Measurements from ENCODE around the gene MYO1D. TPM values are rescaled to one million over a fixed set of nuclear protein-coding genes. Genes with fewer than 3 reads are reported as not detected.
"Not testable (repeated sequence)": the region's sequence is repeated elsewhere in the genome, so short reads cannot be mapped to it uniquely, and the experiment has no call there.

MYO1D gene
- total RNA-seq, 2 donors from 2014 or later: 21.4 to 48.3 TPM

DNA sequence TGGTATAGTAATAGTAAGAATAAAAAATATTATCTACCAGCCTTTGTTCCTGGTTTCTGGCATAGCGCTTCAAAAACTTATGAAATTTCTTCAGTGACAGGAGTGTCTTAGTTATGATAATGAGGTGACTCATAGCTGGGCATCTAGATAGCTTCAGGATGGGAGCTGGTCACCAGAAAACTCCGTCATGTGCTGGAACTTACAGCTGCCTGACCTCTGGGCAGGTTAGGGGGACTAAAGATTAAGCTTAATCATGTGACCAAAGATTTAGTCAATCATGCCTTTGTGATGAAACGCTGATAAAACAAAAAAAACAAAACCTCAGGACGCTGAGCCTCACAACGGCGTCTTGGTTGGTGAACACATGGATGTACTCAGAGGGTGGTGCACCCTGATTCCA lies 154.2 kb downstream of the MYO1D start:
- ATAC-seq (no peak), DNase-seq (no peak)
- Histone ChIP-seq H3K4me3 (no peak overlapping the region), H3K4me1 (no peaks in the 10 kb centered on the region), H3K9me3 (no peaks in the 10 kb centered on the region), H3K27ac (no peak overlapping the region), H3K27me3 (no peaks in the 10 kb centered on the region), H3K36me3 (replicated peaks in 1 of 2; ENCODE audit: insufficient read depth in 1 of 2, low read depth in 2 of 2) (no peaks in the 10 kb centered on the region)
- intact Hi-C loops (cut with DNase I): no loop called here
- no peak for TF ChIP-seq POLR2A (IDR thresholded peaks at IDR 0.05)
- TF ChIP-seq, protein P1, sequence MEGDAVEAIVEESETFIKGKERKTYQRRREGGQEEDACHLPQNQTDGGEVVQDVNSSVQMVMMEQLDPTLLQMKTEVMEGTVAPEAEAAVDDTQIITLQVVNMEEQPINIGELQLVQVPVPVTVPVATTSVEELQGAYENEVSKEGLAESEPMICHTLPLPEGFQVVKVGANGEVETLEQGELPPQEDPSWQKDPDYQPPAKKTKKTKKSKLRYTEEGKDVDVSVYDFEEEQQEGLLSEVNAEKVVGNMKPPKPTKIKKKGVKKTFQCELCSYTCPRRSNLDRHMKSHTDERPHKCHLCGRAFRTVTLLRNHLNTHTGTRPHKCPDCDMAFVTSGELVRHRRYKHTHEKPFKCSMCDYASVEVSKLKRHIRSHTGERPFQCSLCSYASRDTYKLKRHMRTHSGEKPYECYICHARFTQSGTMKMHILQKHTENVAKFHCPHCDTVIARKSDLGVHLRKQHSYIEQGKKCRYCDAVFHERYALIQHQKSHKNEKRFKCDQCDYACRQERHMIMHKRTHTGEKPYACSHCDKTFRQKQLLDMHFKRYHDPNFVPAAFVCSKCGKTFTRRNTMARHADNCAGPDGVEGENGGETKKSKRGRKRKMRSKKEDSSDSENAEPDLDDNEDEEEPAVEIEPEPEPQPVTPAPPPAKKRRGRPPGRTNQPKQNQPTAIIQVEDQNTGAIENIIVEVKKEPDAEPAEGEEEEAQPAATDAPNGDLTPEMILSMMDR (IDR thresholded peaks at IDR 0.05): no peak
- 96 to 97% methylated on average over 6 of the region's 6 CpGs for WGBS, 2 donors

GRCh38 chr17:32720671-32721070 lies 156.3 kb downstream of the MYO1D start:
- WGBS, 2 donors: 90 to 92% methylated on average over 5 of the region's 5 CpGs
- DNase-seq (no peak), ATAC-seq (no peak)
- H3K4me1 ChIP-seq: no peaks in the 10 kb centered on the region
- intact Hi-C loops (cut with DNase I): no loop called here
- H3K4me3 ChIP-seq: no peak overlapping the region
- no peaks in the 10 kb centered on the region for H3K9me3 ChIP-seq
- H3K27me3 ChIP-seq: no peaks in the 10 kb centered on the region
- no peak overlapping the region for H3K27ac ChIP-seq
- TF ChIP-seq, protein P1 (IDR thresholded peaks at IDR 0.05): no peak
- no peak for TF ChIP-seq POLR2A (IDR thresholded peaks at IDR 0.05)
- no peaks in the 10 kb centered on the region for H3K36me3 ChIP-seq (replicated peaks in 1 of 2; ENCODE audit: insufficient read depth in 1 of 2, low read depth in 2 of 2)

DNA sequence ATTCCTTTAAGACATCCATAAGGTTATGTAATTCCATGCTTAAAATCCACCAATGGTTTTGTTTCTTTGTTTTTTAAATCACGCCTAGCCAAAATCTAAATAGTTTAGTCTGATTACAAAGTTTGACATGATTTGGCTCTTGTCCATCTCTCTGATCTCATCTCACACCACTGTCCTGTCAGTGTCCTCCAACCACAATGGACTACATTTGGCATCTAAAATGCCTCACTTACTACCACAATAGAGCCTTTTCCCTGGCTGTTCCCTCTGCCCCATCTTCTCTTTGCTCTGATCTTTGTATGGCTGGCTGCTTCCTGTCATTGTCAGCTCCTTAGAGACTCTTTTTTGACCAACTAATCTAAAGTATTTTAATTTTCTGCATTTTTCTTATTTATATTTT lies 157.2 kb downstream of the MYO1D start:
- 95 to 100% methylated on average over 1 of the region's 1 CpG for WGBS, 2 donors
- intact Hi-C loops (cut with DNase I): no loop called here
- no peak for TF ChIP-seq POLR2A (IDR thresholded peaks at IDR 0.05)
- TF ChIP-seq, protein P1 (IDR thresholded peaks at IDR 0.05): no peak
- DNase-seq: no peak
- no peak for ATAC-seq
- Histone ChIP-seq H3K4me3 (no peak overlapping the region), H3K36me3 (replicated peaks in 1 of 2; ENCODE audit: insufficient read depth in 1 of 2, low read depth in 2 of 2) (no peaks in the 10 kb centered on the region), H3K9me3 (no peaks in the 10 kb centered on the region), H3K4me1 (no peaks in the 10 kb centered on the region), H3K27me3 (no peaks in the 10 kb centered on the region), H3K27ac (no peak overlapping the region)

DNA sequence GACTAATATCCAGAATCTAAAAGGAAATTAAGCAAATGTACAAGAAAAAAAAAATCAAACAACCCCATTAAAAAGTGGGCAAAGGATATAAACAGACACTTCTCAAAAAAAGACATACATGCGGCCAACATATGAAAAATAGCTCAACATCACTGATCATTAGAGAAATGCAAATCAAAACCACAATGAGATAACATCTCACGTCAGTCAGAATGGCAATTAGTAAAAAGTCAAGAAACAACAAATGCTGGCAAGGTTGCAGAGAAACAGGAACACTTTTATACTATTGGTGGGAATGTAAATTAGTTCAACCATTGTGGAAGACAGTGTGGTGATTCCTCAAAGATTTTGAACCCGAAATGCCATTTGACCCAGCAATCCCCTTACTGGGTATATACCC lies 162.0 kb downstream of the MYO1D start:
- H3K4me3 ChIP-seq; H3K36me3 ChIP-seq (replicated peaks in 1 of 2; ENCODE audit: insufficient read depth in 1 of 2, low read depth in 2 of 2); H3K9me3 ChIP-seq; H3K4me1 ChIP-seq; H3K27me3 ChIP-seq; intact Hi-C loops (cut with DNase I); DNase-seq; H3K27ac ChIP-seq; ATAC-seq: not testable (repeated sequence)
- 91 to 97% methylated on average over 3 of the region's 3 CpGs for WGBS, 2 donors

DNA sequence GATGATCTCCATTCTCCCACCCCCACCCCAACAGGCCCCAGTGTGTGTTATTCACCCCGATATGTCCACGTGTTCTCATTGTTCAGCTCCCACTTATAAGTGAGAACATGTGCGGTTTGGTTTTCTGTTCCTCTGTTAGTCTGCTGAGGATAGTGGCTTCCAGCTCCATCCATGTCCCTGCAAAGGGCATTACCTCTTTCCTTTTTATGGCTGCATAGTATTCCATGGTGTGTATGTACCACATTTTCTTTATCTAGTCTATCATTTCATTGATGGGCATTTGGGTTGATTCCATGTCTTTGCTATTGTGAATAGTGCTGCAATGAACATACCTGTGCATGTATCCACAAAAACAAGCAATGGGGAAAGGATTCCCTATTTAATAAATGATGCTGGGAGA lies 162.7 kb downstream of the MYO1D start:
- H3K9me3 ChIP-seq; H3K4me3 ChIP-seq; H3K27ac ChIP-seq; DNase-seq; H3K36me3 ChIP-seq (replicated peaks in 1 of 2; ENCODE audit: insufficient read depth in 1 of 2, low read depth in 2 of 2); H3K27me3 ChIP-seq; intact Hi-C loops (cut with DNase I); ATAC-seq; H3K4me1 ChIP-seq: not testable (repeated sequence)
- 93 to 98% methylated on average over 3 of the region's 3 CpGs for WGBS, 2 donors

GRCh38 chr17:32713081-32713480 lies 163.8 kb downstream of the MYO1D start:
- no peak for DNase-seq
- H3K4me1 ChIP-seq: peaks cover 7% of the 10 kb centered on the region
- no peak for ATAC-seq
- intact Hi-C loops (cut with DNase I): no loop called here
- H3K27me3 ChIP-seq: no peaks in the 10 kb centered on the region
- no peak overlapping the region for H3K27ac ChIP-seq
- no peaks in the 10 kb centered on the region for H3K9me3 ChIP-seq
- no peak overlapping the region for H3K4me3 ChIP-seq
- TF ChIP-seq, protein P1 (IDR thresholded peaks at IDR 0.05): no peak
- no peak for TF ChIP-seq POLR2A (IDR thresholded peaks at IDR 0.05)
- H3K36me3 ChIP-seq (replicated peaks in 1 of 2; ENCODE audit: insufficient read depth in 1 of 2, low read depth in 2 of 2): no peaks in the 10 kb centered on the region

Data from body of pancreas (tissue), 4 donors.